Right atrium auricular region (tissue), 2 donors: ENCODE results near the gene FKBP5. TPM values are rescaled to one million over a fixed set of nuclear protein-coding genes. Genes with fewer than 3 reads are reported as not detected.

Experiments
- DNase-seq: peaks from one replicate; pipeline ENCODE4 v3.0.0-alpha.2; 2019; ENCODE audit warnings: low spot score
- H3K27ac ChIP-seq, 2 donors: fragments of 200-600 bp; sonication (generic); 1 replicate in 1 of 2; 2 replicates in 1 of 2; pipeline ENCODE4 v1.5.1; 2016 to 2019
- H3K27me3 ChIP-seq, 2 donors: fragments of 200-600 bp; sonication (generic); one replicate each; pipeline versions ENCODE4 v1.5.1 to v1.6.0; 2017 to 2019
- H3K36me3 ChIP-seq: fragments of 200-600 bp; sonication (generic); one replicate; pipeline ENCODE4 v1.5.1; 2016
- H3K4me1 ChIP-seq, 2 donors: fragments of 200-600 bp; sonication (generic); one replicate each; pipeline versions ENCODE4 v1.5.1 to v1.6.0; 2017 to 2019
- H3K4me3 ChIP-seq, 2 donors: fragments of 200-600 bp; sonication (generic); 1 replicate in 1 of 2; 2 replicates in 1 of 2; pipeline ENCODE4 v1.5.1; 2017 to 2019; ENCODE audit warnings: mild to moderate bottlenecking in 1 of 2, moderate library complexity in 1 of 2
- H3K9me3 ChIP-seq, 2 donors: fragments of 200-600 bp; sonication (generic); one replicate each; pipeline ENCODE4 v1.5.1; 2019
- CTCF ChIP-seq, 2 donors: fragments of 200-600 bp; sonication (generic); IDR thresholded peaks; one replicate each; pipeline ENCODE4 v1.5.1; 2019; ENCODE audit warnings: antibody characterized with exemption in 2 of 2
- total RNA-seq, 2 donors: library from RNA; depleted of rRNA; stranded (reverse); fragments of >200 nt; gene quantifications; one replicate each; pipeline ENCODE4 v1.1.0, GENCODE V29; 2016

FKBP5 gene
- total RNA-seq, 2 donors from 2014 or later, result 135 TPM

- H3K4me1 ChIP-seq, result peaks cover 0 to 7% of the 10 kb centered on the region in 2 donors
- peak overlapping the region in 1 of 2 donors; percentile 37 for H3K27ac ChIP-seq
- H3K27me3 ChIP-seq, result no peaks in the 10 kb centered on the region
- TF ChIP-seq CTCF (IDR thresholded peaks at IDR 0.05), result peak in 1 of 2 donors; percentile 48
- peaks cover 83% of the 10 kb centered on the region for H3K36me3 ChIP-seq
- H3K4me3 ChIP-seq, result no peak overlapping the region
- DNase-seq, result no peak
- no peaks in the 10 kb centered on the region for H3K9me3 ChIP-seq
These were observed 64.2 kb downstream of the FKBP5 start for GRCh38 chr6:35624341-35625070.

- peaks cover 83% of the 10 kb centered on the region for H3K36me3 ChIP-seq
- no peak for TF ChIP-seq CTCF (IDR thresholded peaks at IDR 0.05)
- no peak overlapping the region for H3K4me3 ChIP-seq
- H3K9me3 ChIP-seq, result no peaks in the 10 kb centered on the region
- DNase-seq, result no peak
- no peak overlapping the region for H3K27ac ChIP-seq
- H3K4me1 ChIP-seq, result peaks cover 0 to 7% of the 10 kb centered on the region in 2 donors
- no peaks in the 10 kb centered on the region for H3K27me3 ChIP-seq
These were observed 66.4 kb downstream of the FKBP5 start for GRCh38 chr6:35622283-35622682.

- Histone ChIP-seq H3K9me3 (no peaks in the 10 kb centered on the region), H3K27me3 (no peaks in the 10 kb centered on the region), H3K27ac (no peak overlapping the region), H3K36me3 (peaks cover 89% of the 10 kb centered on the region), H3K4me3 (no peak overlapping the region), H3K4me1 (peaks cover 0 to 7% of the 10 kb centered on the region in 2 donors)
- DNase-seq, result no peak
- TF ChIP-seq CTCF (IDR thresholded peaks at IDR 0.05), result no peak
These were observed 68.0 kb downstream of the FKBP5 start for GRCh38 chr6:35620706-35621105.

GRCh38 chr6:35613762-35614161 lies 75.0 kb downstream of the FKBP5 start:
- Histone ChIP-seq H3K27me3 (no peaks in the 10 kb centered on the region), H3K4me1 (peaks cover 0 to 14% of the 10 kb centered on the region in 2 donors), H3K9me3 (no peaks in the 10 kb centered on the region), H3K36me3 (peaks cover 89% of the 10 kb centered on the region), H3K4me3 (no peak overlapping the region), H3K27ac (no peak overlapping the region)
- no peak for DNase-seq
- no peak for TF ChIP-seq CTCF (IDR thresholded peaks at IDR 0.05)

- H3K4me1 ChIP-seq, result peaks cover 0 to 19% of the 10 kb centered on the region in 2 donors
- H3K9me3 ChIP-seq, result no peaks in the 10 kb centered on the region
- peaks cover 85% of the 10 kb centered on the region for H3K36me3 ChIP-seq
- no peaks in the 10 kb centered on the region for H3K27me3 ChIP-seq
- H3K27ac ChIP-seq, result peak overlapping the region; percentile 28 to 58
- H3K4me3 ChIP-seq, result no peak overlapping the region
- DNase-seq, result no peak
- TF ChIP-seq CTCF (IDR thresholded peaks at IDR 0.05), result no peak
These were observed 77.5 kb downstream of the FKBP5 start for GRCh38 chr6:35611240-35611639.

GRCh38 chr6:35610830-35611229 lies 77.9 kb downstream of the FKBP5 start:
- no peak for DNase-seq
- TF ChIP-seq CTCF (IDR thresholded peaks at IDR 0.05), result no peak
- H3K9me3 ChIP-seq, result no peaks in the 10 kb centered on the region
- peaks cover 0 to 19% of the 10 kb centered on the region in 2 donors for H3K4me1 ChIP-seq
- H3K27me3 ChIP-seq, result no peaks in the 10 kb centered on the region
- H3K36me3 ChIP-seq, result peaks cover 85% of the 10 kb centered on the region
- H3K27ac ChIP-seq, result peak overlapping the region; percentile 28 to 58
- no peak overlapping the region for H3K4me3 ChIP-seq
